Motor neuron (in vitro differentiated cells): Measurements from ENCODE around the gene THADA. TPM values are rescaled to one million over a fixed set of nuclear protein-coding genes. Genes with fewer than 3 reads are reported as not detected.
A peak's percentile ranks its signal among the peaks of the same experiment; 100 is the strongest.

Experiments
- ATAC-seq, 8 experiments: fragments of 200-7000 bp; cut with Tn5 transposase; replicated peaks in 6 of 8; 2 replicates each; pipeline ENCODE4 v1.8.0; 2021; ENCODE audit warnings: mild to moderate bottlenecking in 8 of 8, moderate library complexity in 8 of 8
- H3K27ac ChIP-seq, 2 donors: fragments of 250-450 bp; sonication (Bioruptor Pico); 2 replicates each; pipeline ENCODE4 v1.9.0; 2021; ENCODE audit warnings: antibody characterized with exemption in 2 of 2, mild to moderate bottlenecking in 2 of 2, moderate library complexity in 1 of 2
- H3K4me1 ChIP-seq, 2 donors: fragments of 250-450 bp; sonication (Bioruptor Pico); replicated peaks in 1 of 2; 2 replicates each; pipeline ENCODE4 v1.6.1; 2021; ENCODE audit warnings: antibody characterized with exemption in 2 of 2, mild to moderate bottlenecking in 2 of 2, moderate library complexity in 1 of 2
- H3K4me3 ChIP-seq, 5 donors: fragments of 250-450 bp; sonication (Bioruptor Pico); 2 replicates each; pipeline ENCODE4 v1.9.0; 2021; ENCODE audit warnings: antibody characterized with exemption in 5 of 5, mild to moderate bottlenecking in 5 of 5, moderate library complexity in 4 of 5
- WGBS, 10 experiments: fragments of 450-650 bp; shearing (Covaris generic); methylation state at CpG; one replicate each; pipeline ENCODE4 v1.0.0; 2022; 5-methylcytosine and 5-hydroxymethylcytosine counted together
- in situ Hi-C, 9 experiments: fragments of 400-800 bp; cut with MboI; loops; one replicate each; pipeline ENCODE4 v1.15.0; 2021; ENCODE audit warnings: low sequenced_read_pairs in 9 of 9, low pct_unique_long_range_greater_than_20kb in 2 of 9; ENCODE audit not compliant: unreplicated experiment in 9 of 9
- total RNA-seq, 8 experiments: library from RNA; unstranded; fragments of 300-600 nt; gene quantifications; 2 replicates each; pipeline versions ENCODE4 v1.2.3 to v1.2.4, GENCODE V29; 2022

The THADA gene
- total RNA-seq, 8 experiments from 2014 or later: 10.4 to 33.6 (median 15.9) TPM

DNA sequence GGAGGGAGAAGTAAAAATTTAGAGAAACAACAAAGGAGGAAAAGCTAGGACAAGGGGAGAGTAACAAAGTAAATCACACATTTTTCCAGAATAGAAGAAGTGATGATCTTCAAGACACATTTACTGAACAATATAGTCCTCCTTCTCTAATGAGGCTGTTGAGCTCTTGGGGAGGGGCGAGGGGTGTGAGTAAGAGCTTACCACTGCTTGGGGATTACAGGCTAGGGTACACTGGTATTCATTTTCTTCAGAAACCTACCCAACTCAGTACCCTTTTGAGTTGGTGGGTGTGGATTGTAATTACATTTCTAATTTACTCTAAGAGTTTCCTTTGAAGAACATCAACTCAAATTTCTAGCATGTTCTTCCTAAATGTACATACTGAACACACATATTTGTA, 211.7 kb downstream of the THADA start:
- WGBS, 10 experiments: 86 to 100% (median 100%) methylated on average over 1 of the region's 1 CpG; no CpG with 5 or more reads in 4 of the 10 experiments
- no peak for ATAC-seq
- Histone ChIP-seq H3K4me1 (no peaks in the 10 kb centered on the region), H3K4me3 (no peak overlapping the region), H3K27ac (no peak overlapping the region)
- in situ Hi-C loops: no loop called here

DNA sequence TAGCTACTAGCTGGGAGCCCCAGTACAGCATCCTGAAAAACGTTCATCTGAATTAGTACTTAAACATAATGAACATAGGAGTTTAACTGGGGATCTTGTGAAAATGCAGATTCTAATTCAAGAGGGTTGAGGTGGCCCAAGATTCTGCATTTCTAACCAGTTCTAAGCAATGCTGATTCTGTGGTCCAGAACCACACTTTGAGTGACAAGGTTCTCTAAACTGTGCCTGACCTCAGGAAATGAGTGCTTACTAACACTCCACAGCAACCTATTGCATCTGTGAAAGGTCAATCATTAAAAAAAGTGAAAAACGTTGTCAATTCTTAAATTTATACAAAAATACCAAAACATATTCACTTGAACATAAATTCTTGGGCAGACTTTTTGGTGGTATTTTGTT, 212.3 kb downstream of the THADA start:
- H3K4me3 ChIP-seq: no peak overlapping the region
- no peak overlapping the region for H3K27ac ChIP-seq
- H3K4me1 ChIP-seq: no peaks in the 10 kb centered on the region
- ATAC-seq: no peak
- in situ Hi-C loops: no loop called here
- WGBS, 10 experiments: 43 to 100% (median 72%) methylated on average over 1 to 2 of the region's 2 CpGs; no CpG with 5 or more reads in 2 of the 10 experiments

DNA sequence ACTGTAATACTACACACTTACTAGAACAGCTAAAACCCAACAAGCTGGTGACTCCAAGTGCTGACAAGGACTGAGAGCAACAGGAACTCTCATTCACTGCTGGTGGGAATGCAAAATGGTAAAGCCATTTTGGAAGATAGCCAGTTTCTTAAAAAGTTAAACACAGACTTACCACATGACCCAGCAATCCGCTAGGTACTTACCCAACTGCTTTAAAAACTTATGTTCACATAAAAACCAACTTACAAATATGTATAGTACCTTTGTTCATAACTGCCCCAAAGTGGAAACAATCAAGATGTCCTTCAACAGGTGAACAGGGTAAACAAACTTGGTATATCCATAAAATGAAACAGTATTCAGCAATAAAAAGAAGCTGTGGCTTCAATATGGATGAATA, 216.3 kb downstream of the THADA start:
- H3K4me1 ChIP-seq: peaks cover 15 to 20% of the 10 kb centered on the region in 2 donors
- 88 to 100% (median 100%) methylated on average over 1 of the region's 1 CpG; no CpG with 5 or more reads in 4 of the 10 experiments for WGBS, 10 experiments
- H3K27ac ChIP-seq: no peak overlapping the region
- in situ Hi-C loops: no loop called here
- no peak for ATAC-seq
- H3K4me3 ChIP-seq: no peak overlapping the region

DNA sequence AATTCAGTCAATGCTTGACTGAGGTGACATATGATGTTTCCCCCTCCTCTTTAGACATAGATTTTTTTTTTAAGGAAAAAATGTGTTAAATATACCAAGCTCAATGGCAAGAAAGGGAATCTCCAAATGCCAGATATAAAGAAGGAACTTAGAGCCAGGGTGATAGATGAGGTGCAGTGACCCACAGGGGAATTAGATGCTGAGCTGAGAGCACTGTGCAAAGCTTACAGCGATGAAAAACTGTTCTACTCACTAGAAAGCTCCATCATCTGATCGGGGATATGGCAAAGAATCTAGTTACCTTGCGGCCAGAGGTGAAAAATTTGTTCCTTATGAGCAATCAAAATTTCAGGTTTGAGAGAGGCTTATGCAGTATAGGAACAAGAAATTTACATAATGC, 218.5 kb downstream of the THADA start:
- H3K4me1 ChIP-seq: peaks cover 15 to 20% of the 10 kb centered on the region in 2 donors
- H3K27ac ChIP-seq: no peak overlapping the region
- H3K4me3 ChIP-seq: no peak overlapping the region
- peak in 5 of 8 experiments; percentile 65 to 97 (median 93) for ATAC-seq
- WGBS, 10 experiments: 17 to 100% (median 60%) methylated on average over 1 to 3 of the region's 3 CpGs; no CpG with 5 or more reads in 4 of the 10 experiments
- in situ Hi-C loops: no loop called here

DNA sequence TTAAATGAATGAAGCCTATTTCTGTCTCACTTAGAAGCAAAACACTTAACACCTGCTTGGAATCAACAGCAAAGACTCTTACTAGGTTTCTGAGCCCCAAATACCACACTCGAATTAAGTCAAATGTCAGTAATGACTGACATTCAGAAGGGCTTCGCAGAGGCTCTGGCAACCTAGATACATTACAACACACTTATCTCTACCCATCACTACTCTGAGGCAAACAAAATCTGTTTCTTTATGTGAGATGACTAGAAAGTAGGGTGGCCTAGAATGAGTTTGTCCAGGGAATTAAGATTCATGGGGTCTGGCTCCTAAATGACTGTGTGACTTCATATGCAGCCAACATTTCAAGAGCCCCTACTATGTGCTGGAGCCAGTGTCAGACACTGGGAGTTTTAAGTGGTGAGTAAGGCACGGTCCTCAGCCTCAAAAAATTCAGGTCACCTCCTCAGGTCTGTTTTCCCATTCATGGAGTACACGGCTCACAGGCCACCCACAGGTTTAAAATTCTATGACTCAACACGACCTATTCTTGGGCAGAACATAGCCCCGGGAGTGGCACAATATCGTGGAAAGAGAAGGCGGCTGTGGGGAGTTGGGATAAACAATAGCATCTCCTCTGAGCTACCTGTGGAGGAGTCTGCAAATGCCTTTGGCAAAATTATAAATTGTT, 219.2 kb downstream of the THADA start:
- WGBS, 10 experiments: 20 to 100% (median 76%) methylated on average over 1 to 8 of the region's 8 CpGs; no CpG with 5 or more reads in 1 of the 10 experiments
- H3K27ac ChIP-seq: no peak overlapping the region
- ATAC-seq: peak in 3 of 8 experiments; percentile 5 to 44 (median 34)
- no peak overlapping the region for H3K4me3 ChIP-seq
- peaks cover 18 to 20% of the 10 kb centered on the region in 2 donors for H3K4me1 ChIP-seq
- in situ Hi-C loops: no loop called here

DNA sequence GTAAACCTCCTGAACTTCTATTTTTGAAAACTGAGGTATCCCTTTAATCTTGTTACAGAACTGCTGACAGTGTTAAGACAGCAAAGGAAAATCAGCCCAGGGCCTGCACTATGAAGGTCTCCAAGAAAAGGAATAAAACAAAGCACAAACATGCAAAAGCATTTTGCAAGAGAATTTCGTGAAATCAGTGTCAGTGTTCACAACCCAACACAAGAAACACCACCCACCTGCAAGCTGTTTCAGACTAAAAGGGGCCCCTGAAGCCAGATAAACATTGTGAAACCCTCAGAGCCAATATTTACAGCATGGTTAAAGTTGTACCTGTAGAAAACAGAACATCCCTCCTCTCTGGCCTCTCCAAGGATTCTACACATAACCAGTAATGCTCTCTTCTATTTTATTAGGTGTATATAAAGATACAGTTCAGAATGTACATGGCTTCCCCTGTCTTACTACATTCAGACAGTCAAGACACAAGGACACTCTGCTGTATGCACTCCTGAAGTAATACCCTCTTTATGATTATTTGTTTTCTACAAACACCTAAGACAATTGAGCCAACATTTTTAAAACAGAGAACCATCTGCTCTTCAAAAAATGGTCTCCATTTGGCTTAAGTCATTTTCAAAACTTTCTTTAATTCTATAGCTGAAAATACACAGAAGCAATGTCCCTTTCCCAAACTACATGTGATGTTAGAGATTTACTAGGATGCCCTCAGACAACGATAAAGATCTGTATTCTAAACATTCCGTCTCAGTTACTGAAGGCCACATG, 219.9 kb downstream of the THADA start:
- WGBS, 10 experiments: 60 to 88% (median 75%) methylated on average over 2 to 3 of the region's 3 CpGs; no CpG with 5 or more reads in 2 of the 10 experiments
- ATAC-seq: peak in 1 of 8 experiments; percentile 12

DNA sequence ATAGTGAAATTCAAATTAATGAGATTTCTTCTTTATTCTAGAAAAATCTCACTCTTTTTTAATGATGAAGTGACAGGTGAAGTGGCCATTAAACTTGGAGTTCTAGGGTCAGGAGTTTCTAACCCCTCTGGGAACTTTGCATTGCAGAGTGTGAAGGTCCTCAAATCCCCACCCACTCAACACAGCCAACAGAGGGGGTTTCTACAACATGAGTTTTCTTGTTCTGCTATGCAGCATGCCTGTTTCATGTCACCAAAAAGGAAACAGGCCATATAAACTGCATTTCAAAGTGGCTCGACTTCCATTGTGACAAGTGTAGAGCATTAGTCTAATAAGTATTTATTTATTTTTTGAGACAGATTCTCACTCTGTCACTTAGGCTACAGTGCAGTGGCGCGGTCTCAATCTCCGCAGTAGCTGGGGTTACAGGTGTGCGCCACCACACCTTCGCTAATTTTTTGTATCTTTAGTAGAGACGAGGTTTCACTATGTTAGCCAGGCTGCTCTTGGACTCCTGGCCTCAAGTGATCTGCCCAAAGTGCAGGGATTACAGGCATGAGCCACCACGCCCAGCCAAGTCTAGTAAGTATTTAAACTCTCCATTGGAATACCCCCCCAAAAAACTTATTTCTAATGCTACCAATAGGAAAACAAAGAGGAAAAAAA, 223.3 kb downstream of the THADA start:
- 83 to 100% (median 96%) methylated on average over 1 to 8 of the region's 8 CpGs; no CpG with 5 or more reads in 2 of the 10 experiments for WGBS, 10 experiments
- Histone ChIP-seq H3K4me1 (peaks cover 32 to 43% of the 10 kb centered on the region in 2 donors), H3K4me3 (no peak overlapping the region), H3K27ac (no peak overlapping the region)
- in situ Hi-C loops: no loop called here
- ATAC-seq: no peak

More for the DNA sequence above, 219.9 kb downstream of the THADA start:
- peaks cover 22 to 25% of the 10 kb centered on the region in 2 donors for H3K4me1 ChIP-seq
- H3K4me3 ChIP-seq: no peak overlapping the region
- in situ Hi-C loops: no loop called here
- no peak overlapping the region for H3K27ac ChIP-seq

DNA sequence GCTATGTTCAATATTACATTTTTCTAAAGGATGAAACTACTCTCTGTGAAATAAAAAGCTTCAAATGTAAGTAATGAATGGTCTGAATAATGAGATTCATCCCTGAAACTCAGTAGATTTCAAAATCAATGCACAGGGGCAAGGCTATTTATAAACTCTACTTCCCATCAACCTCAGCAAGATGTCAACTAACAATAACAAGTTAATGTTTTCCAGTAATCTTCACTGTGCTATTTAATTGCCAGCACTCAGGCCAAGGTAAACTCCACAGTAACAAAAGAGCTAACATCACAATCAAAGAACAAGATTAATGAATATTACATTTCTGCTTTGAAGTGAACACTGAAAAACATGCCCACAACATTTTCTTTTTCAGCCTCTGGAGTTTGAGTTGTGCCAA, 225.1 kb downstream of the THADA start:
- Histone ChIP-seq H3K4me3 (no peak overlapping the region), H3K4me1 (peaks cover 17 to 30% of the 10 kb centered on the region in 2 donors), H3K27ac (no peak overlapping the region)
- ATAC-seq: peak; percentile 40 to 97 (median 84)
- in situ Hi-C loops: no loop called here

DNA sequence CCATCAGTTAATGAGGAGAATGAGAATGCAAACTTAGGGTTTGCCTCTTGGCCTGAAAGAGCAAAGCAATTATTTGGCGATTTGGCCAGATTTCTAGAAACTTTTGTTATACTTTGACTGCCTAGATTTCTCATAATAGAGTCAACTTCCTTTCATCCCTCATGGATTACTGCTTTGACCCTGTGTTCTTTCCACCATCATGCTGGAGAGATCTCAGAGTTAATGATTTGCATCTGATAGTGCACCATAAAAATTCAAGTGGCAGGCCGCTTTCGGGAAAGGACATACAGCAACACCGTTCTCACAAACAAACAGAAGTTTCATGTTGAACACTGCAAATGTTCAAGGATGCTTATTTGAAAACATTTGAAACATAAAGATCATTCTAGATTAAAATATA, 225.7 kb downstream of the THADA start:
- peaks cover 16 to 28% of the 10 kb centered on the region in 2 donors for H3K4me1 ChIP-seq
- in situ Hi-C loops: no loop called here
- 0 to 100% (median 30%) methylated on average over 1 to 4 of the region's 4 CpGs; no CpG with 5 or more reads in 1 of the 10 experiments for WGBS, 10 experiments
- peak in 1 of 8 experiments; percentile 26 for ATAC-seq
- no peak overlapping the region for H3K27ac ChIP-seq
- no peak overlapping the region for H3K4me3 ChIP-seq

DNA sequence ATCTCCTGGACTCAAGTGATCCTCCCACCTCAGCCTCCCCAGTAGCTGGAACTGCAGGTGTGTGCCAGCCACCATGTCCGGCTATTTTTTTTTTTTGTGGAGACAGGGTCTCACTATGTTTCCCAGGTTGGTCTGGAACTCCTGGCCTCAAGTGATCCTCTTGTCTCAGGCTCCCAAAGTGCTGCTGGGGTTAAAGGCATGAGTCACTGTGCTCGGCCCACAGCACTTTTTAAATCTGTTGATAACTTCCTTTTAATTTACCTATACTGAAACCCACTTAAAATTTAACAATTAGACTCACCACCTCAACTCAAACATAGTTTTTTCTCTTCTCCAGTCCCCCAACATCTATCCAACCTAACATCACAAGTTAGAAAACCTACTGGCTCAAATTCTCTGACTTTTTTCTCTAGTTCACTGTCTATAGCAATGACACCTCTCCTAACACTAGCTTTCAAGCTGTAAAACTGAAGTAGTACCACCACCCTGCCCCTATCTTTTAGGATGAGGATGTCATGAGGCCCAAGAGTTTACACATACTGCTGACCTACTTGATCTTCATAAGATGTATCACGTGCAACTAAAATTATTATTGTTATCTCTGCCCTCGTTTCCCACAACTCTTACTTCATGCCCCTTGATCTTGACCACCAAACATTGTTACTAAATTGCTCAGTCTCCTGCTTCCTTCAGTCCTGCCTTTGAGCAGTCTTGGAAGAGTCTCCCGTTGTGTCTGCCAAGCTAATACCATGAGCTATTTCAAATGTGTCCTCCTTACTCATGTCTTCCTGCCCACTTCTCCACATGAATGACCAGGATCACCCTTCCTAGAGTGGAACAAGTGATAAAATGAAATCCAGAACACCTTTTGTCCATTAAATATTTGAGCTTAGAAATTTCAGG, 227.1 kb downstream of the THADA start:
- 66 to 100% (median 95%) methylated on average over 1 to 5 of the region's 5 CpGs for WGBS, 10 experiments
- ATAC-seq: no peak
- in situ Hi-C loops: no loop called here
- Histone ChIP-seq H3K4me3 (no peak overlapping the region), H3K4me1 (peaks cover 16 to 28% of the 10 kb centered on the region in 2 donors), H3K27ac (no peak overlapping the region)

DNA sequence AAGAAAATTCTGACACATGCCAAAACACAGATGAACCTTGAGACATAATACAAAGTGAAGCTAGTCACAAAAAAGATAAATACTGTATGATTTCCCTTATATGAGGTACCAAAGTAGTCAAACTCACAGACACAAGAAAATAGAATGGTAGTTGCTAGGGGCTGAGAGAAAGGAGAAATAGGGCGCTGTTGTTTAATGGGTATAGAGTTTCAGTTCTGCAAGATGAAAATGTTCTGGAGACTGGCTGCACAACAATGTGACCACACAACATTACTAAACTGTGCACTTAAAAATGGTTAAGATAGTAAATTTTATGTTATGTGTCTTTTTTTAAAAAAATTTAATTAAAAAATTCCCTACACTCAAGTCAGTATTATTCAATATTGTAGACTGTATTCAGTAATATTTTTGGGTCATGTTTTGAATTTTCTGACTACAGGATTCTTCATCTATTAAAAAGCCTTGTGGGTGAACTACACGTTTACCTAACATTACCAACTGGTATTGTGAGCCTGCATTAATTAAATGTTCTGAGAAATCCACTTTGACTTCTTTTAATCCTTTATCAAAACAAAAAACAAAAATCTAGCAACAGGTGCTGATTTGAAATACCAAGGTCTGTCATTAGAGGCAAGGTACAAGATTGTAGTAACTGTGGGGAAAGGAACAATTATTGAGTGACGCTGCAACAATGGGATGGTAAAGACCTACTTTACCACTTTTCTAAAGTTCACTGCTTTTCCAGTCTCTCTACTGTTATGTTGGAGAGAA, 228.6 kb downstream of the THADA start:
- Histone ChIP-seq H3K4me3 (no peak overlapping the region), H3K27ac (no peak overlapping the region), H3K4me1 (peaks cover 16 to 28% of the 10 kb centered on the region in 2 donors)
- WGBS, 10 experiments: 62 to 100% (median 100%) methylated on average over 1 to 3 of the region's 3 CpGs; no CpG with 5 or more reads in 1 of the 10 experiments
- in situ Hi-C loops: no loop called here
- ATAC-seq: no peak

DNA sequence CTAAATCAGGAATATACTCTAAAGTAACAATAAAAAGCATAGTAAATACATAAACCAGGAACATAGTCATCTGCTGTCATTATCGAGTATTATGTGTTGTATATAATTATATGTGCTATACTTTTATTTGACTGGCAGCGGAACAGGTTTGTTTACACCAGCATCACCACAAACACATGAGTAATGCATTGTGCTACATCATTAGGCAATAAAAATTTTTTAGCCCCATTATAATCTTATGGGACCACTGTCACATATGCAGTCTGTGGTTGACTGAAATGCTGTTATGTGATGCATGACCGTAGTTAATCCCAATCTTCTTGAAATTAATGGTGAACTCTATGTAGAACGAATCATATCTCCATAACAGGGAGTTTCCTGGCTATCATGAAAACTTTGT, 232.7 kb downstream of the THADA start:
- in situ Hi-C loops: no loop called here
- peaks cover 0 to 6% of the 10 kb centered on the region in 2 donors for H3K4me1 ChIP-seq
- no peak overlapping the region for H3K4me3 ChIP-seq
- 14 to 100% (median 84%) methylated on average over 1 to 4 of the region's 4 CpGs; no CpG with 5 or more reads in 2 of the 10 experiments for WGBS, 10 experiments
- ATAC-seq: peak in 3 of 8 experiments; percentile 27 to 65 (median 32)
- no peak overlapping the region for H3K27ac ChIP-seq
